ENCODE results near the gene MEGF11. TPM values are rescaled to one million over a fixed set of nuclear protein-coding genes. Genes with fewer than 3 reads are reported as not detected.

MEGF11 gene
- total and polyA plus RNA-seq, 4 donors, result 6.2 to 20.3 (median 14.0) TPM

DNA sequence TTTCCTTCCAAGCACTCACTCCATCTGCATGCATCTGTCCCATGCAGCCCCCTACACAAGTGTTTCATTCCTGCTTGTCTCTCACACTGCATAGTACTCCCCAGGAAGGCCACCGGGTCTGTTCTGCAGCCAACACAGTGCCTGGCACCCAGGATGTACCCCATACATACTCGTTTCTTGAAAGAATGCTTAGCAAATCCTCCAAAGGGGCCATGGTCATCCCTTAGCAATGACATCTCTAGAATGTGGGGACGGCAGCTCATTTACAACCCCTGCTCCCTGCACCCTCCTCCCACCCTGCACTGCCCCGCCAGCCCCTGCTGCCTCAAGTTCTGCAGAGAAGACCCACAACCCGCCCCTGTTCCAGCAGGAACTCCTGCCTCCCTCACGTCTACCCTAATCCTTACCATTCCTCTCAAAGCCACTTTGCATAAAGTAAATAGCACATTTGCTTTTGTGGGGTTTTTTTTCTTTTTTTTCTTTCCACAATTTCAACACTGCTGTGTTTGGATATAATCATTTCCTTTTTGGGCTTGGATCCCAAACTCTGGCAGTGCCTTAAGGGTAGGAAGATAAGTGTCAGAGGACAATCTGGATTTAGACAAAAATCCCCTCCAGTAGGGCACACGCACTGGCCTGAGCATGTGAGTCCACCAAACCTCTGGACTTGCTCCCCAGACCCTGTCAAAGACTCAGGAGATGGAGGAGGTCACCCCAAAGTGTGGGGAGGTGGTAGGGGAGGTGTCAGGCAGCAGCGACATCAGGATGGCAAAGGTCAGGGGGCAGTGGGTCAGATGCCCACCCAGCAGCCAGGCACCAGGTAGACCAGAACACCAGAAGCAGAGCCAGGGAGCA, 68.4 kb downstream of the MEGF11 start:
- no peak overlapping the region for H3K27ac ChIP-seq (ENCODE audit: low read depth, low read length)
- no peaks in the 10 kb centered on the region for H3K9me3 ChIP-seq (ENCODE audit: control insufficient read depth, insufficient read depth, low read length)
- no peak for DNase-seq (ENCODE audit: low read depth in 4 of 6, low spot score in 6 of 6)
- WGBS (ENCODE audit: insufficient coverage), result 57% methylated on average over 4 of the region's 8 CpGs
- H3K4me3 ChIP-seq (ENCODE audit: low read depth, low read length), result no peak overlapping the region
- peaks cover 3% of the 10 kb centered on the region for H3K36me3 ChIP-seq (ENCODE audit: control insufficient read depth, insufficient read depth, low read length)
- peaks cover 17% of the 10 kb centered on the region for H3K4me1 ChIP-seq (ENCODE audit: control insufficient read depth, insufficient read depth, low read length)
- no peaks in the 10 kb centered on the region for H3K27me3 ChIP-seq (ENCODE audit: control insufficient read depth, insufficient read depth, low read length)

DNA sequence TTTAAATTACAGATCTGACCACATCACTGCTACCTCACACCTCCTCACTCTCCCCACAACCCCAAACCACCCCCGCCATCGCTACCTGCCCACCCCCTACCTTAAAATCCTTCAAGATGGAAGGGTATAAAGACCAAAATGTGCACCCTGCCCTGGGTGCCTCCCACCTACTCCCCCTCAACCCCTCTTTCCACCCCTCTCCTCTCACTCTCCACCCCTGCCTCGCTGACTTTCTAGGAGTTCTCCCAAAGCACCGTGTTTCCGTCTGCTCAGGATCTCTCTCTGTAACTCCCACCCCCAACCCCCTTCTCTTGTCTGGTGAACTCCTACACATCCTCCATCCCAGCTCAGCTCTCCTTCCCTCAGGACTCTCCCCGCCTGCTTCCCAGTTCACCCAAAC, 69.1 kb downstream of the MEGF11 start:
- Histone ChIP-seq H3K27me3 (ENCODE audit: control insufficient read depth, insufficient read depth, low read length) (no peaks in the 10 kb centered on the region), H3K4me1 (ENCODE audit: control insufficient read depth, insufficient read depth, low read length) (peaks cover 19% of the 10 kb centered on the region), H3K27ac (ENCODE audit: low read depth, low read length) (no peak overlapping the region), H3K4me3 (ENCODE audit: low read depth, low read length) (no peak overlapping the region), H3K9me3 (ENCODE audit: control insufficient read depth, insufficient read depth, low read length) (no peaks in the 10 kb centered on the region), H3K36me3 (ENCODE audit: control insufficient read depth, insufficient read depth, low read length) (peaks cover 3% of the 10 kb centered on the region)
- WGBS (ENCODE audit: insufficient coverage), result 59% methylated on average over 4 of the region's 6 CpGs
- DNase-seq (ENCODE audit: low read depth in 4 of 6, low spot score in 6 of 6), result no peak

DNA sequence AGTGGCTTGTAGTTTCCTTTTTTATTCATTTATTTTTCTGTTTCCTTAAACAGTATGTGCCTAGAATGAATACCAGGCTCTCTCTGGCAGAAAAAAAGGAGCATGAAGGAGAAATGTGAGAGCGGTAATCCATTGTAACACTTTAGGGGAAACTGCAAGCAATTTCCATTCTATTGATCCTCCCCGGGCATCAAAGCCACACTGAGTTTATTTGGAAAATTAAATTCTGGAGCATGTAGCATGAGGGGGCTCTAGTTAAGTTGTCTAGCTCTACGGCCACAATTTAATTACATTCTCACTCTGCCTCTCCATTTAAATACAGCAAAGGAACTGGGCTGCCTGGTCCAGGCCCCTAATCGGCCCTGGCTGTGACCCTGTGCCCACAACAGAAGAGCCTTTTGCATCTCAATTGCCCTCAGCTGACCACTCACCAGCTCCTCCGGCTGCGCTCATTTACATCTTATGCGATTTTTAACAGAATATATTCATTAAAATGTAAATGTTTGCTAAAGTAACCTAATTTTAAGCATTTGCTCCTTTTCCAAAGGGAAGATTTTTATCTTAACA, 72.9 kb downstream of the MEGF11 start:
- WGBS (ENCODE audit: insufficient coverage), result 33% methylated on average over 2 of the region's 7 CpGs
- Histone ChIP-seq H3K9me3 (ENCODE audit: control insufficient read depth, insufficient read depth, low read length) (no peaks in the 10 kb centered on the region), H3K27ac (ENCODE audit: low read depth, low read length) (no peak overlapping the region), H3K4me3 (ENCODE audit: low read depth, low read length) (no peak overlapping the region), H3K27me3 (ENCODE audit: control insufficient read depth, insufficient read depth, low read length) (no peaks in the 10 kb centered on the region), H3K36me3 (ENCODE audit: control insufficient read depth, insufficient read depth, low read length) (no peaks in the 10 kb centered on the region), H3K4me1 (ENCODE audit: control insufficient read depth, insufficient read depth, low read length) (peaks cover 11% of the 10 kb centered on the region)
- peak in 1 of 6 donors; percentile 71 for DNase-seq (ENCODE audit: low read depth in 4 of 6, low spot score in 6 of 6)

GRCh38 chr15:66178531-66178910, 75.0 kb downstream of the MEGF11 start:
- Histone ChIP-seq H3K27me3 (ENCODE audit: control insufficient read depth, insufficient read depth, low read length) (no peaks in the 10 kb centered on the region), H3K9me3 (ENCODE audit: control insufficient read depth, insufficient read depth, low read length) (no peaks in the 10 kb centered on the region), H3K4me1 (ENCODE audit: control insufficient read depth, insufficient read depth, low read length) (peaks cover 11% of the 10 kb centered on the region), H3K36me3 (ENCODE audit: control insufficient read depth, insufficient read depth, low read length) (no peaks in the 10 kb centered on the region), H3K4me3 (ENCODE audit: low read depth, low read length) (no peak overlapping the region), H3K27ac (ENCODE audit: low read depth, low read length) (no peak overlapping the region)
- DNase-seq (ENCODE audit: low read depth in 4 of 6, low spot score in 6 of 6), result peak in 1 of 6 donors; percentile 28
- 61% methylated on average over 2 of the region's 4 CpGs for WGBS (ENCODE audit: insufficient coverage)

DNA sequence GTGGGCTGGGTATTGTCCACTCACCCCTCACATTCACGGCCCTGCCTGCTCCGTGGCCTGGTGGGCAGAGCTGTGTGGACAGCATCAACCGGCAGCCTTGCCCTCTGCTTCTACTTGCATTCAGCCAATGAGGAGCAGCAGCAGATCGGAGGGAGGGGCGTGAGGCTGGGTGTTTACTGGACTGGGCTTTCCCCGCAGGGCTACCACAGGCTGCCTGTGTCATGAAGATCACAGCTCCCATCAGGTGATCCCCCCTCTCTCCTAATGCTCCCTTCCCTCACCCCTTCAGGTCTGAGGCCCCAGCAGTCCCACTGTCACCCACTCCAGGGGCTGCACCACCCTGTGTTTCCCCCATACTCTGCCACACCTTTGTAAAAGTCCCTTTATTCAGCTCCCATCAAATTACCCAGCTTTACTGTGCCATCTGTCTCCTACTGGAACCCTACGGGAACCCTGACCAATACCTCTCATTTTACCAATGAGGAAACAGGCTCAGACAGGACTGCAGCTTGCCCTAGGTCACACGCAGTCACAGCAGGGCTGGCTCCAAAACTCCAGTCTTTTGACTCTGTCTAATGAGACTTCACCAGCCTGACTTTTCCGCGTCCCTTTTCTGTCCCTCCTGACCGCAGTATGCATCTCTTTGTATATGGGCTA, 81.1 kb downstream of the MEGF11 start:
- H3K36me3 ChIP-seq (ENCODE audit: control insufficient read depth, insufficient read depth, low read length), result no peaks in the 10 kb centered on the region

GRCh38 chr15:66171841-66172240, 81.7 kb downstream of the MEGF11 start:
- H3K36me3 ChIP-seq (ENCODE audit: control insufficient read depth, insufficient read depth, low read length), result no peaks in the 10 kb centered on the region
- 70% methylated on average over 11 of the region's 13 CpGs for WGBS (ENCODE audit: insufficient coverage)

More for the DNA sequence above, 81.1 kb downstream of the MEGF11 start:
- no peak overlapping the region for H3K27ac ChIP-seq (ENCODE audit: low read depth, low read length)
- DNase-seq (ENCODE audit: low read depth in 4 of 6, low spot score in 6 of 6), result peak in 1 of 6 donors; percentile 51
- H3K9me3 ChIP-seq (ENCODE audit: control insufficient read depth, insufficient read depth, low read length), result no peaks in the 10 kb centered on the region
- no peaks in the 10 kb centered on the region for H3K27me3 ChIP-seq (ENCODE audit: control insufficient read depth, insufficient read depth, low read length)
- no peak overlapping the region for H3K4me3 ChIP-seq (ENCODE audit: low read depth, low read length)
- peaks cover 8% of the 10 kb centered on the region for H3K4me1 ChIP-seq (ENCODE audit: control insufficient read depth, insufficient read depth, low read length)
- WGBS (ENCODE audit: insufficient coverage), result 51% methylated on average over 9 of the region's 11 CpGs

GRCh38 chr15:66170716-66171115, 82.8 kb downstream of the MEGF11 start:
- H3K4me1 ChIP-seq (ENCODE audit: control insufficient read depth, insufficient read depth, low read length), result peaks cover 8% of the 10 kb centered on the region
- no peaks in the 10 kb centered on the region for H3K36me3 ChIP-seq (ENCODE audit: control insufficient read depth, insufficient read depth, low read length)
- no peaks in the 10 kb centered on the region for H3K27me3 ChIP-seq (ENCODE audit: control insufficient read depth, insufficient read depth, low read length)
- 79% methylated on average over 5 of the region's 5 CpGs for WGBS (ENCODE audit: insufficient coverage)
- DNase-seq (ENCODE audit: low read depth in 4 of 6, low spot score in 6 of 6), result no peak
- H3K4me3 ChIP-seq (ENCODE audit: low read depth, low read length), result no peak overlapping the region
- no peaks in the 10 kb centered on the region for H3K9me3 ChIP-seq (ENCODE audit: control insufficient read depth, insufficient read depth, low read length)
- H3K27ac ChIP-seq (ENCODE audit: low read depth, low read length), result no peak overlapping the region

More at GRCh38 chr15:66171841-66172240, 81.7 kb downstream of the MEGF11 start:
- no peaks in the 10 kb centered on the region for H3K9me3 ChIP-seq (ENCODE audit: control insufficient read depth, insufficient read depth, low read length)
- peak in 1 of 6 donors; percentile 56 for DNase-seq (ENCODE audit: low read depth in 4 of 6, low spot score in 6 of 6)
- H3K27me3 ChIP-seq (ENCODE audit: control insufficient read depth, insufficient read depth, low read length), result no peaks in the 10 kb centered on the region
- H3K27ac ChIP-seq (ENCODE audit: low read depth, low read length), result no peak overlapping the region
- H3K4me1 ChIP-seq (ENCODE audit: control insufficient read depth, insufficient read depth, low read length), result peaks cover 8% of the 10 kb centered on the region
- no peak overlapping the region for H3K4me3 ChIP-seq (ENCODE audit: low read depth, low read length)

GRCh38 chr15:66170042-66170441, 83.5 kb downstream of the MEGF11 start:
- no peaks in the 10 kb centered on the region for H3K36me3 ChIP-seq (ENCODE audit: control insufficient read depth, insufficient read depth, low read length)
- H3K27ac ChIP-seq (ENCODE audit: low read depth, low read length), result no peak overlapping the region
- DNase-seq (ENCODE audit: low read depth in 4 of 6, low spot score in 6 of 6), result no peak
- H3K4me1 ChIP-seq (ENCODE audit: control insufficient read depth, insufficient read depth, low read length), result peaks cover 8% of the 10 kb centered on the region
- 97% methylated on average over 4 of the region's 4 CpGs for WGBS (ENCODE audit: insufficient coverage)
- H3K27me3 ChIP-seq (ENCODE audit: control insufficient read depth, insufficient read depth, low read length), result no peaks in the 10 kb centered on the region
- H3K4me3 ChIP-seq (ENCODE audit: low read depth, low read length), result no peak overlapping the region
- no peaks in the 10 kb centered on the region for H3K9me3 ChIP-seq (ENCODE audit: control insufficient read depth, insufficient read depth, low read length)

GRCh38 chr15:66169625-66170024, 83.9 kb downstream of the MEGF11 start:
- Histone ChIP-seq H3K27me3 (ENCODE audit: control insufficient read depth, insufficient read depth, low read length) (no peaks in the 10 kb centered on the region), H3K4me1 (ENCODE audit: control insufficient read depth, insufficient read depth, low read length) (peaks cover 8% of the 10 kb centered on the region), H3K27ac (ENCODE audit: low read depth, low read length) (no peak overlapping the region), H3K36me3 (ENCODE audit: control insufficient read depth, insufficient read depth, low read length) (no peaks in the 10 kb centered on the region), H3K4me3 (ENCODE audit: low read depth, low read length) (no peak overlapping the region), H3K9me3 (ENCODE audit: control insufficient read depth, insufficient read depth, low read length) (no peaks in the 10 kb centered on the region)
- no peak for DNase-seq (ENCODE audit: low read depth in 4 of 6, low spot score in 6 of 6)
- 80% methylated on average over 10 of the region's 13 CpGs for WGBS (ENCODE audit: insufficient coverage)
